ENCODE data around the gene PFN3. TPM values are rescaled to one million over a fixed set of nuclear protein-coding genes. Genes with fewer than 3 reads are reported as not detected.

PFN3 gene
- total RNA-seq, 1 donor from 2014 or later = not detected

DNA sequence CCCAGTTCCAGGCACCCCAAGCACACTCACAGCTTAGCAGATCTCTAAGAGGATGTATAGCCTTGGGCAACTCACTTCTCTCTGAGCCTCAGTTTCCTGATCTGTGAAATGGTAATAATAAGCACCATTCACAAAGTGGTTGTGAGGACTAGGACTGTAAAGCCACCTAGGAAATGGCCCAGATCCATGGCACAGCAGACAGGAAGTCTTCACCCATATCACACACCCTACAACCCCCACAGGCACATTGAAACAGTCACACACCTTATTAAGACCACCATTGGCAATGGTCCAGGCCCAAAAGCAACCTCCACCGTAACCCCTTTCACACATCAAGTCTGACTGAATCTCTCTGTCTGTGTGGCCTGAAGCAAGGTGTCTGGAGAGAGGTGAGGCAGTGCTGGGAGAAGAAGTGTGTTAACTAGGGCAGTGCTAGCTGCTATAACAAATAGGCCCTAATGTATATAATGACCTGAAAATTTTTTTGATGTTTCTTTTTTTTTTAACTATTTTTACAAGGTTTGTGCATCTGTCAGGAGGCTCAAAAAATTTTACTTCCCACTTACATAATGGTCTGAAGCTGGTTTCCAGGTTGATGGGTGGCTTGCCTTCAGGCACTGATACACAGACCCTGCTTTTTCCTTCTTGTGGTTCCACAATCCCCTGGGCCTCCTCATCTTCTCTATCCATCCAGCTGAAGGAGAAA is 45.1 kb downstream of the PFN3 start:
- DNase-seq (no peak), ATAC-seq (ENCODE audit: low read depth) (no peak)
- intact Hi-C loops (cut with micrococcal nuclease) = no loop called here
- Mint-ChIP-seq H3K36me3 (ENCODE audit: low read depth) (peaks cover 15% of the 10 kb centered on the region), H3K9me3 (no peaks in the 10 kb centered on the region), H3K27me3 (no peaks in the 10 kb centered on the region), H3K4me3 (no peak overlapping the region), H3K27ac (no peak overlapping the region), H3K4me1 (peaks cover 65% of the 10 kb centered on the region)
- ChIA-PET POLR2A (no interaction called here), CTCF (interaction anchor here (1.1 to 1.8 kb wide), 3 partner anchors 14 to 100 kb away, joined by 3 to 5 read pairs (median 5); no protein-coding TSS in a partner anchor)
- TF ChIP-seq, protein P1, sequence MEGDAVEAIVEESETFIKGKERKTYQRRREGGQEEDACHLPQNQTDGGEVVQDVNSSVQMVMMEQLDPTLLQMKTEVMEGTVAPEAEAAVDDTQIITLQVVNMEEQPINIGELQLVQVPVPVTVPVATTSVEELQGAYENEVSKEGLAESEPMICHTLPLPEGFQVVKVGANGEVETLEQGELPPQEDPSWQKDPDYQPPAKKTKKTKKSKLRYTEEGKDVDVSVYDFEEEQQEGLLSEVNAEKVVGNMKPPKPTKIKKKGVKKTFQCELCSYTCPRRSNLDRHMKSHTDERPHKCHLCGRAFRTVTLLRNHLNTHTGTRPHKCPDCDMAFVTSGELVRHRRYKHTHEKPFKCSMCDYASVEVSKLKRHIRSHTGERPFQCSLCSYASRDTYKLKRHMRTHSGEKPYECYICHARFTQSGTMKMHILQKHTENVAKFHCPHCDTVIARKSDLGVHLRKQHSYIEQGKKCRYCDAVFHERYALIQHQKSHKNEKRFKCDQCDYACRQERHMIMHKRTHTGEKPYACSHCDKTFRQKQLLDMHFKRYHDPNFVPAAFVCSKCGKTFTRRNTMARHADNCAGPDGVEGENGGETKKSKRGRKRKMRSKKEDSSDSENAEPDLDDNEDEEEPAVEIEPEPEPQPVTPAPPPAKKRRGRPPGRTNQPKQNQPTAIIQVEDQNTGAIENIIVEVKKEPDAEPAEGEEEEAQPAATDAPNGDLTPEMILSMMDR (IDR thresholded peaks at IDR 0.05) = no peak

DNA sequence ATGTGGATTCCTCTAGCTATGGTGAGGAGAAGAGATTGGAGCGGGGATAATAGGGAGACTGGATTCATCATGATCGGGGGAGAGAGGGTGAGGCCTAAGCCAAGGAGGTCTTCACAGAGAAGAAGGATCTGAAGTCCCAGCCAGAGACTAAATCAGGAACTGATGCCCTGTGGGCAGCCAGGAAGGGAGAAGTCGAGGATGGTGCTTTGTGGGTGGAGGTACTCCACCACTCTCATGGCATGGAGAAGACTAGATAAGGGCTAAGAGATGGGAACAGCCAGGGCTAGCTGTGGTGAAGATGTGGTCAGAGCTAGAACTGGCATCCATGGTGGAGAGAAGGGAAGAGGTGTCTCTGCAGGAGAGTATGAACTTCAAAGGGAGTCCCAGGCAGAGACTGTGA is 45.8 kb downstream of the PFN3 start:
- DNase-seq (no peak), ATAC-seq (ENCODE audit: low read depth) (no peak)
- intact Hi-C loops (cut with micrococcal nuclease) = loop anchor here (5.0 kb wide), 1 partner anchor 222 kb away; the partner anchor contains the start of gene NSD1
- Mint-ChIP-seq H3K36me3 (ENCODE audit: low read depth) (peaks cover 14% of the 10 kb centered on the region), H3K27ac (no peak overlapping the region), H3K27me3 (no peaks in the 10 kb centered on the region), H3K4me3 (no peak overlapping the region), H3K4me1 (peaks cover 65% of the 10 kb centered on the region), H3K9me3 (no peaks in the 10 kb centered on the region)
- POLR2A ChIA-PET = no interaction called here
- TF ChIP-seq, protein P1 (IDR thresholded peaks at IDR 0.05) = no peak
- CTCF ChIA-PET = interaction anchor here (1.1 kb wide), 1 partner anchor 50 kb away, joined by 3 read pairs; no protein-coding TSS in a partner anchor

DNA sequence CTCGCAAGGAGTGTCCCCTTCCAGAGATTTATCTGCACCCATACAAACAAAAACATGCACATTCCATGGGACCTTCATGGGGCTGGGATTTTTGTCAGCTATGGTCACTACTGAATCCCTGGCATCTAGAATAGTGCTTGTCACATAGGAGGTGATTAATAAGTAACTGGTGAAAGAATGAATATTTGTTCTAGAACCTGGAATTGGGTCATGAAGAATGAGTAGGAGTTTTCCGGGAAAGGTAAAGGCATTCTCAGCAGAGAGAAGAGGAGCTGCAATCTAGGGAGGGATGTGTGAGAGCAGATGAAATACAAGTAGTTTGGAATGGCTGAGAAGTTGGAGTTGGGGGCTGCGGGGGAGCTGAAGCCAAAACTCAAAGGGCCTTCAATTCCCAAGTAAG is 46.2 kb downstream of the PFN3 start:
- no peaks in the 10 kb centered on the region for H3K9me3 Mint-ChIP-seq
- intact Hi-C loops (cut with micrococcal nuclease) = loop anchor here (5.0 kb wide), 1 partner anchor 222 kb away; the partner anchor contains the start of gene NSD1
- H3K36me3 Mint-ChIP-seq (ENCODE audit: low read depth) = peaks cover 18% of the 10 kb centered on the region
- ChIA-PET CTCF (no interaction called here), POLR2A (no interaction called here)
- no peak for DNase-seq
- peaks cover 65% of the 10 kb centered on the region for H3K4me1 Mint-ChIP-seq
- no peak for ATAC-seq (ENCODE audit: low read depth)
- H3K27me3 Mint-ChIP-seq = no peaks in the 10 kb centered on the region
- no peak overlapping the region for H3K4me3 Mint-ChIP-seq
- no peak overlapping the region for H3K27ac Mint-ChIP-seq
- TF ChIP-seq, protein P1 (IDR thresholded peaks at IDR 0.05) = no peak

DNA sequence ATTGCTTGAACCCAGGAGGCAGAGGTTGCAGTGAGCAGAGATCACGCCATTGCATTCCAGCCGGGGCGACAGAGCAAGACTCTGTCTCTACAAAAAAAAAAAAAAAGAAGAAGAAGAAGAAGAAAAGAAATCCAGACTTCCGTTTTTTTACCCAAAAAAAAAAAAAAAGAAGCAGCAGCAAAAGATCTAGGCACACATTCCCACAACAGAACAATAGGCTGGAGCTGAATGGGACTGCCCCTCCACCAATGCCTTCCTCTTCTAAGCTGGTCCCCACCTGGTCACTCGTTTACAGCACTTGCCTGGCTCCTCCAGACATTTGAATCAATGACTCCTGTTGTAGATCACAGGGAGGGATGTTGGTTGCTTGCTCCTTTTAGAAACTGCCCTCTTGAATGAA is 47.4 kb downstream of the PFN3 start:
- Mint-ChIP-seq H3K27ac (peak overlapping the region; percentile 18), H3K4me1 (peaks cover 62% of the 10 kb centered on the region), H3K27me3 (no peaks in the 10 kb centered on the region), H3K4me3 (peak overlapping the region; percentile 38), H3K36me3 (ENCODE audit: low read depth) (peaks cover 22% of the 10 kb centered on the region), H3K9me3 (no peaks in the 10 kb centered on the region)
- ATAC-seq (ENCODE audit: low read depth) (no peak), DNase-seq (no peak)
- TF ChIP-seq, protein P1 (IDR thresholded peaks at IDR 0.05) = no peak
- ChIA-PET CTCF (interaction anchor here (0.6 to 3.3 kb wide), 2 partner anchors 17 to 45 kb away, joined by 4 to 17 read pairs; no protein-coding TSS in a partner anchor), POLR2A (interaction anchor here (0.7 to 2.5 kb wide), 2 partner anchors 19 to 247 kb away, joined by 4 to 16 read pairs; partner anchors contain the start of gene B4GALT7)
- intact Hi-C loops (cut with micrococcal nuclease) = loop anchor here (5.0 kb wide), 1 partner anchor 221 kb away; the partner anchor contains the start of gene NSD1
